HCT116 (cell line): ENCODE results near the gene LIPE. TPM values are rescaled to one million over a fixed set of nuclear protein-coding genes. Genes with fewer than 3 reads are reported as not detected.

Source experiments
- ATAC-seq: fragments of 200-7000 bp; cut with Tn5 transposase; 2 replicates; pipeline ENCODE4 v1.9.1; 2020; ENCODE audit warnings: mild to moderate bottlenecking, moderate library complexity
- BruUV-seq: library from RNA; stranded (reverse); fragments of 400-500 nt; replicated peaks from 2 replicates; lab custom pipeline; 2021; lab: Mats Ljungman, UMichigan
- CTCF ChIA-PET: fragments of 300-600 bp; sonication (Branson Sonifier 250); formaldehyde crosslinking; loops from one replicate; lab custom pipeline; 2021; ENCODE audit warnings: antibody characterized with exemption; lab: Charles Lee
- POLR2A ChIA-PET: fragments of 300-600, 350-600 bp; sonication (Branson Sonifier 250); formaldehyde crosslinking; loops from one replicate; lab custom pipeline; 2021; ENCODE audit warnings: antibody characterized with exemption; lab: Charles Lee
- RAD21 ChIA-PET, 2 experiments: fragments of 300-600 bp; sonication (Branson Sonifier 250); formaldehyde crosslinking; loops; one replicate each; lab custom pipeline; 2023; ENCODE audit warnings: low total read pairs in 2 of 2; ENCODE audit not compliant: uncharacterized antibody in 2 of 2, unreplicated experiment in 2 of 2, low non-redundant PET in 1 of 2; lab: Charles Lee
- DNase-seq: peaks from one replicate; pipeline ENCODE4 v3.0.0-alpha.2; 2010; ENCODE audit warnings: low read depth, low spot score
- H2AFZ ChIP-seq: fragments of 200-600 bp; shearing (Covaris generic), sonication (generic); 2 replicates; pipeline ENCODE4 v1.6.1; 2017; ENCODE audit warnings: low read depth, mixed run types, mixed read lengths, antibody characterized with exemption, low read length; ENCODE audit not compliant: poor library complexity, severe bottlenecking
- H3K27ac ChIP-seq: 2 replicates; pipeline ENCODE4 v1.5.1; 2012; ENCODE audit warnings: low read depth, low read length
- H3K27me3 ChIP-seq: fragments of 200-600 bp; sonication (generic); 2 replicates; pipeline ENCODE4 v1.6.1; 2016; ENCODE audit warnings: mixed run types, low read length, mixed read lengths; ENCODE audit not compliant: insufficient read depth
- H3K36me3 ChIP-seq, 2 experiments: fragments of 200-500 bp in 1 of 2; fragments of 200-600 bp in 1 of 2; sonication (Bioruptor generic) in 1 of 2; sonication (generic) in 1 of 2; 2 replicates each; pipeline versions ENCODE4 v1.5.1 to v1.6.1; 2014 to 2016; ENCODE audit warnings: low read length in 2 of 2, inconsistent platforms in 1 of 2, mixed read lengths in 1 of 2, mixed run types in 1 of 2; ENCODE audit not compliant: insufficient read depth in 2 of 2, control insufficient read depth in 1 of 2
- H3K4me1 ChIP-seq, 2 experiments: fragments of 200-600 bp in 1 of 2; sonication (generic) in 1 of 2; 2 replicates each; pipeline versions ENCODE4 v1.5.1 to v1.6.1; 2012 to 2017; ENCODE audit warnings: low read length in 2 of 2, inconsistent platforms in 1 of 2, mild to moderate bottlenecking in 1 of 2, mixed read lengths in 1 of 2, mixed run types in 1 of 2, moderate library complexity in 1 of 2; ENCODE audit not compliant: insufficient read depth in 2 of 2, control insufficient read depth in 1 of 2
- H3K4me2 ChIP-seq: fragments of 200-600 bp; sonication (generic); 2 replicates; pipeline ENCODE4 v1.6.1; 2017; ENCODE audit warnings: mixed run types, low read length, mixed read lengths
- H3K4me3 ChIP-seq, 2 experiments: fragments of 200-600 bp in 1 of 2; sonication (generic) in 1 of 2; replicated peaks in 1 of 2; 2 replicates each; pipeline ENCODE4 v1.5.1; 2011 to 2016; ENCODE audit warnings: low read length in 2 of 2, control low read depth in 1 of 2, low read depth in 1 of 2, mild to moderate bottlenecking in 1 of 2, mixed read lengths in 1 of 2, mixed run types in 1 of 2
- H3K79me2 ChIP-seq: fragments of 200-600 bp; sonication (generic); 2 replicates; pipeline ENCODE4 v1.6.1; 2017; ENCODE audit warnings: mild to moderate bottlenecking, mixed run types, low read length, moderate library complexity, mixed read lengths; ENCODE audit not compliant: insufficient read depth
- H3K9ac ChIP-seq: fragments of 200-600 bp; sonication (generic); 2 replicates; pipeline ENCODE4 v1.6.1; 2016; ENCODE audit warnings: low read length, mixed read lengths
- H3K9me2 ChIP-seq: fragments of 200-600 bp; sonication (generic), shearing (Covaris generic); 2 replicates; pipeline ENCODE4 v1.6.1; 2017; ENCODE audit warnings: mixed run types, mild to moderate bottlenecking, moderate library complexity; ENCODE audit not compliant: insufficient read depth
- H3K9me3 ChIP-seq, 2 experiments: fragments of 200-500 bp in 1 of 2; fragments of 200-600 bp in 1 of 2; sonication (Bioruptor generic) in 1 of 2; sonication (generic) in 1 of 2; 2 replicates each; pipeline ENCODE4 v1.6.1; 2014 to 2017; ENCODE audit warnings: low read length in 2 of 2, mixed read lengths in 2 of 2, inconsistent platforms in 1 of 2, low read depth in 1 of 2, mild to moderate bottlenecking in 1 of 2, mixed run types in 1 of 2, moderate library complexity in 1 of 2; ENCODE audit not compliant: control insufficient read depth in 1 of 2, insufficient read depth in 1 of 2
- H4K20me1 ChIP-seq: fragments of 200-600 bp; sonication (generic), shearing (Covaris generic); 2 replicates; pipeline ENCODE4 v1.6.1; 2017; ENCODE audit warnings: mixed run types, mild to moderate bottlenecking, moderate library complexity; ENCODE audit not compliant: insufficient read depth
- CBX3 ChIP-seq: IDR thresholded peaks from 2 replicates; pipeline ENCODE4 v1.6.1; 2012; ENCODE audit warnings: low read depth
- CEBPB ChIP-seq: IDR thresholded peaks from 2 replicates; pipeline ENCODE4 v1.6.1; 2012; ENCODE audit warnings: low read depth
- EGR1 ChIP-seq: IDR thresholded peaks from 2 replicates; pipeline ENCODE4 v1.6.1; 2012; ENCODE audit warnings: low read depth
- ELF1 ChIP-seq: IDR thresholded peaks from 2 replicates; pipeline ENCODE4 v1.6.1; 2012; ENCODE audit warnings: low read depth, borderline replicate concordance
- EZH2 ChIP-seq: fragments of 200-600 bp; sonication (generic); IDR thresholded peaks from 2 replicates; pipeline ENCODE4 v1.6.1; 2017; ENCODE audit warnings: antibody characterized with exemption, mixed run types
- EZH2phosphoT487 ChIP-seq: fragments of 200-600 bp; IDR thresholded peaks from 2 replicates; pipeline ENCODE4 v1.6.1; 2018; ENCODE audit warnings: antibody characterized with exemption, borderline replicate concordance
- FOSL1 ChIP-seq: IDR thresholded peaks from 2 replicates; pipeline ENCODE4 v1.6.1; 2012; ENCODE audit warnings: low read depth
- JUND ChIP-seq: IDR thresholded peaks from 2 replicates; pipeline ENCODE4 v1.6.1; 2012
- POLR2AphosphoS5 ChIP-seq: IDR thresholded peaks from 2 replicates; pipeline ENCODE4 v1.6.1; 2011; ENCODE audit warnings: mild to moderate bottlenecking, low read depth, low read length, moderate library complexity
- SP1 ChIP-seq: IDR thresholded peaks from 2 replicates; pipeline ENCODE4 v1.6.1; 2012; ENCODE audit warnings: low read depth
- YY1 ChIP-seq: IDR thresholded peaks from 2 replicates; pipeline ENCODE4 v1.6.1; 2011; ENCODE audit warnings: low read length, low read depth, moderate library complexity, mild to moderate bottlenecking; ENCODE audit not compliant: insufficient replicate concordance; ENCODE audit errors: extremely low read depth
- ZFX ChIP-seq: fragments of 450-650 bp; IDR thresholded peaks from 2 replicates; pipeline ENCODE4 v1.6.1; 2017
- intact Hi-C: fragments of 100-400 bp; cut with micrococcal nuclease; formaldehyde crosslinking; loops from 2 replicates; pipeline ENCODE4 v1.10.0; 2022
- total RNA-seq: library from RNA; stranded (reverse); gene quantifications from one replicate; pipeline ENCODE4 v1.2.1, GENCODE V29; 2021; ENCODE audit not compliant: unreplicated experiment
- TF ChIP-seq, protein P1 (sequence below): IDR thresholded peaks from 2 replicates; pipeline ENCODE4 v1.6.1; 2012; ENCODE audit warnings: low read depth
- TF ChIP-seq, protein P2 (sequence below): IDR thresholded peaks from 2 replicates; pipeline ENCODE4 v1.6.1; 2012
- TF ChIP-seq, protein P3 (sequence below): IDR thresholded peaks from 2 replicates; pipeline ENCODE4 v1.6.1; 2012
- TF ChIP-seq, protein P4 (sequence below), 3 experiments: fragments of 200-600 bp in 1 of 3; sonication (generic) in 1 of 3; IDR thresholded peaks in 2 of 3; conservative IDR thresholded peaks in 1 of 3; 2 replicates each; pipeline ENCODE4 v1.5.1; 2012 to 2017; ENCODE audit warnings: low read depth in 2 of 3, low read length in 2 of 3, antibody characterized with exemption in 1 of 3, borderline replicate concordance in 1 of 3, control low read depth in 1 of 3, mild to moderate bottlenecking in 1 of 3, mixed read lengths in 1 of 3, mixed run types in 1 of 3, moderate library complexity in 1 of 3; ENCODE audit not compliant: insufficient read depth in 1 of 3

The LIPE gene
- total RNA-seq, 1 experiment from 2014 or later: 11.3 TPM

DNA sequence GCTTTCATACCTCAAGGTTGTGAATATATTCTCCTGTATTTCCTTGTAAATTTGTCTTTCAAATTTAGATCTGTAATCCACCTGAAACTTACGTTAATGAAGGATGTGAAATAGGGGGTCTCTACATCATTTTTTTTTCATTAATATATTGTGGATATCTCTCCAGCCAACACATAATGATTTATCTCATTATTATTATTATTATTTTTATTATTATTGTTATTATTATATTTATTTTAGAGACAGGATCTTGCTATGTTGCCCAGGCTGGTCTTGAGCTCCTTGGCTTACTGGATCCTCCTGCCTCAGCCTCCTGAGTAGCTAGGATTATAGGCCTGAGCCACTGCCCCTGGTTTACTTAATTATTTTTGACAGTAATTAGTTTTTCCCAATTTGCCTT lies 4.3 kb upstream of the LIPE start:
- no peak overlapping the region for H3K4me3 ChIP-seq
- RAD21 ChIA-PET: no interaction called here
- POLR2A ChIA-PET: interaction anchor here (2.4 kb wide), 1 partner anchor 8 kb away, joined by 5 read pairs; no protein-coding TSS in a partner anchor
- H3K9me3 ChIP-seq: no peaks in the 10 kb centered on the region
- no peaks in the 10 kb centered on the region for H3K36me3 ChIP-seq
- H3K4me2 ChIP-seq: no peak overlapping the region
- ATAC-seq (no peak), DNase-seq (no peak)
- no peaks in the 10 kb centered on the region for H3K27me3 ChIP-seq
- BruUV-seq: no TSS peak
- H3K4me1 ChIP-seq: peaks cover 6 to 12% of the 10 kb centered on the region in 2 experiments
- no peaks in the 10 kb centered on the region for H3K79me2 ChIP-seq
- no peaks in the 10 kb centered on the region for H4K20me1 ChIP-seq
- intact Hi-C loops: no loop called here
- H2AFZ ChIP-seq: no peak overlapping the region
- CTCF ChIA-PET: interaction anchor here (2.7 kb wide), 1 partner anchor 9 kb away, joined by 10 read pairs; no protein-coding TSS in a partner anchor
- TF ChIP-seq EGR1 (no peak), YY1 (no peak), CEBPB (no peak), SP1 (no peak), POLR2AphosphoS5 (no peak), EZH2phosphoT487 (no peak), CBX3 (no peak), ZFX (no peak), ELF1 (no peak), JUND (no peak), FOSL1 (no peak), EZH2 (no peak)
- TF ChIP-seq, protein P1, sequence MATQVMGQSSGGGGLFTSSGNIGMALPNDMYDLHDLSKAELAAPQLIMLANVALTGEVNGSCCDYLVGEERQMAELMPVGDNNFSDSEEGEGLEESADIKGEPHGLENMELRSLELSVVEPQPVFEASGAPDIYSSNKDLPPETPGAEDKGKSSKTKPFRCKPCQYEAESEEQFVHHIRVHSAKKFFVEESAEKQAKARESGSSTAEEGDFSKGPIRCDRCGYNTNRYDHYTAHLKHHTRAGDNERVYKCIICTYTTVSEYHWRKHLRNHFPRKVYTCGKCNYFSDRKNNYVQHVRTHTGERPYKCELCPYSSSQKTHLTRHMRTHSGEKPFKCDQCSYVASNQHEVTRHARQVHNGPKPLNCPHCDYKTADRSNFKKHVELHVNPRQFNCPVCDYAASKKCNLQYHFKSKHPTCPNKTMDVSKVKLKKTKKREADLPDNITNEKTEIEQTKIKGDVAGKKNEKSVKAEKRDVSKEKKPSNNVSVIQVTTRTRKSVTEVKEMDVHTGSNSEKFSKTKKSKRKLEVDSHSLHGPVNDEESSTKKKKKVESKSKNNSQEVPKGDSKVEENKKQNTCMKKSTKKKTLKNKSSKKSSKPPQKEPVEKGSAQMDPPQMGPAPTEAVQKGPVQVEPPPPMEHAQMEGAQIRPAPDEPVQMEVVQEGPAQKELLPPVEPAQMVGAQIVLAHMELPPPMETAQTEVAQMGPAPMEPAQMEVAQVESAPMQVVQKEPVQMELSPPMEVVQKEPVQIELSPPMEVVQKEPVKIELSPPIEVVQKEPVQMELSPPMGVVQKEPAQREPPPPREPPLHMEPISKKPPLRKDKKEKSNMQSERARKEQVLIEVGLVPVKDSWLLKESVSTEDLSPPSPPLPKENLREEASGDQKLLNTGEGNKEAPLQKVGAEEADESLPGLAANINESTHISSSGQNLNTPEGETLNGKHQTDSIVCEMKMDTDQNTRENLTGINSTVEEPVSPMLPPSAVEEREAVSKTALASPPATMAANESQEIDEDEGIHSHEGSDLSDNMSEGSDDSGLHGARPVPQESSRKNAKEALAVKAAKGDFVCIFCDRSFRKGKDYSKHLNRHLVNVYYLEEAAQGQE: no peak
- TF ChIP-seq, protein P2, sequence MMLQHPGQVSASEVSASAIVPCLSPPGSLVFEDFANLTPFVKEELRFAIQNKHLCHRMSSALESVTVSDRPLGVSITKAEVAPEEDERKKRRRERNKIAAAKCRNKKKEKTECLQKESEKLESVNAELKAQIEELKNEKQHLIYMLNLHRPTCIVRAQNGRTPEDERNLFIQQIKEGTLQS: no peak
- TF ChIP-seq, protein P3, sequence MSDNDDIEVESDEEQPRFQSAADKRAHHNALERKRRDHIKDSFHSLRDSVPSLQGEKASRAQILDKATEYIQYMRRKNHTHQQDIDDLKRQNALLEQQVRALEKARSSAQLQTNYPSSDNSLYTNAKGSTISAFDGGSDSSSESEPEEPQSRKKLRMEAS: no peak
- TF ChIP-seq, protein P4, sequence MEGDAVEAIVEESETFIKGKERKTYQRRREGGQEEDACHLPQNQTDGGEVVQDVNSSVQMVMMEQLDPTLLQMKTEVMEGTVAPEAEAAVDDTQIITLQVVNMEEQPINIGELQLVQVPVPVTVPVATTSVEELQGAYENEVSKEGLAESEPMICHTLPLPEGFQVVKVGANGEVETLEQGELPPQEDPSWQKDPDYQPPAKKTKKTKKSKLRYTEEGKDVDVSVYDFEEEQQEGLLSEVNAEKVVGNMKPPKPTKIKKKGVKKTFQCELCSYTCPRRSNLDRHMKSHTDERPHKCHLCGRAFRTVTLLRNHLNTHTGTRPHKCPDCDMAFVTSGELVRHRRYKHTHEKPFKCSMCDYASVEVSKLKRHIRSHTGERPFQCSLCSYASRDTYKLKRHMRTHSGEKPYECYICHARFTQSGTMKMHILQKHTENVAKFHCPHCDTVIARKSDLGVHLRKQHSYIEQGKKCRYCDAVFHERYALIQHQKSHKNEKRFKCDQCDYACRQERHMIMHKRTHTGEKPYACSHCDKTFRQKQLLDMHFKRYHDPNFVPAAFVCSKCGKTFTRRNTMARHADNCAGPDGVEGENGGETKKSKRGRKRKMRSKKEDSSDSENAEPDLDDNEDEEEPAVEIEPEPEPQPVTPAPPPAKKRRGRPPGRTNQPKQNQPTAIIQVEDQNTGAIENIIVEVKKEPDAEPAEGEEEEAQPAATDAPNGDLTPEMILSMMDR (IDR thresholded peaks at IDR 0.05 in 2 of 3, conservative IDR thresholded peaks at IDR 0.05 in 1 of 3; ENCODE audit: borderline replicate concordance in 1 of 3, insufficient read depth in 1 of 3, low read depth in 2 of 3, low read length in 2 of 3): no peak
- TF ChIP-seq, all 23 proteins: peak for 0
- Histone ChIP-seq H3K9ac (no peak overlapping the region), H3K9me2 (no peaks in the 10 kb centered on the region), H3K27ac (no peak overlapping the region)
